GM18507 (cell line): ENCODE measurements around the gene SMURF2.
"Not testable (repeated sequence)": the region's sequence is repeated elsewhere in the genome, so short reads cannot be mapped to it uniquely, and the experiment has no call there.

Source experiments
- DNase-seq: peaks from one replicate; pipeline ENCODE4 v3.0.0; 2011; ENCODE audit warnings: low read depth; ENCODE audit not compliant: insufficient read length; ENCODE audit errors: extremely low spot score
- FAIRE-seq: peaks from 2 replicates; lab custom pipeline; 2011; peaks lifted over from hg19 to GRCh38; lab: Jason Lieb, UNC

SMURF2 gene

DNA sequence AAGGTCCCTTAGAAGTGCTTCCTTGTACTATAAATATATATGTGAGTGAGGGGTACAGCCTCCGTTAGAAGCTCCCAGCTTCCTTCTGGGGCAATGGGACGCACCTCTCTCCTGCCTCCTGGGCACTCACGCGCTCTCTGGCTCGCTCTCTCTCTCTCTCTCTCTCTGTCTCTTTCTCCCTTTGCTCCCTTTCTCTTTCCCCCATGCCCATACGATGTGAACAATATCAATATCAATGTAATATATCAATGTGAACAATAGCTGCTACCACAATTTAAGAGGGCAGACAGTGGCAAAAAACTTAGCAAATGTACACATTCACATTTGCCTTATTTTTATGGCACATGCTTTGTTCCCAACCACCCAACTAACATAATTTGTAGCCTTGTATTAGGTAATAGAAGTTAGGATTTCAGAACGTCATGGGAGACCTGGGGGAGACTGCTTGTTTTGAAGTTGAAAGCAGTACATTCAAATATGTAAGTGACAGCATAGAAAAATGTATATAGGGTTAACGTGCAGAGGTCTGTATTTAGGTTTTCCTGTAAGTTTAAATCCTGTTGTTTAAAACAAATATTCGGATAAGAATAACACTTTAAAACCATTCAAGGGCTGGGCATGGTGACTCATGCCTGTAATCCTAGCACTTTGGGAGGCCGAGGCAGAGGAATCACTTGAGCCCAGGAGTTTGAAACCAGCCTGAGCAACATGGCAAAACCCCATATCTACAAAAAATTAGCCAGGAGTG, 8.9 kb upstream of the SMURF2 start:
- FAIRE-seq, DNase-seq: not testable (repeated sequence)

DNA sequence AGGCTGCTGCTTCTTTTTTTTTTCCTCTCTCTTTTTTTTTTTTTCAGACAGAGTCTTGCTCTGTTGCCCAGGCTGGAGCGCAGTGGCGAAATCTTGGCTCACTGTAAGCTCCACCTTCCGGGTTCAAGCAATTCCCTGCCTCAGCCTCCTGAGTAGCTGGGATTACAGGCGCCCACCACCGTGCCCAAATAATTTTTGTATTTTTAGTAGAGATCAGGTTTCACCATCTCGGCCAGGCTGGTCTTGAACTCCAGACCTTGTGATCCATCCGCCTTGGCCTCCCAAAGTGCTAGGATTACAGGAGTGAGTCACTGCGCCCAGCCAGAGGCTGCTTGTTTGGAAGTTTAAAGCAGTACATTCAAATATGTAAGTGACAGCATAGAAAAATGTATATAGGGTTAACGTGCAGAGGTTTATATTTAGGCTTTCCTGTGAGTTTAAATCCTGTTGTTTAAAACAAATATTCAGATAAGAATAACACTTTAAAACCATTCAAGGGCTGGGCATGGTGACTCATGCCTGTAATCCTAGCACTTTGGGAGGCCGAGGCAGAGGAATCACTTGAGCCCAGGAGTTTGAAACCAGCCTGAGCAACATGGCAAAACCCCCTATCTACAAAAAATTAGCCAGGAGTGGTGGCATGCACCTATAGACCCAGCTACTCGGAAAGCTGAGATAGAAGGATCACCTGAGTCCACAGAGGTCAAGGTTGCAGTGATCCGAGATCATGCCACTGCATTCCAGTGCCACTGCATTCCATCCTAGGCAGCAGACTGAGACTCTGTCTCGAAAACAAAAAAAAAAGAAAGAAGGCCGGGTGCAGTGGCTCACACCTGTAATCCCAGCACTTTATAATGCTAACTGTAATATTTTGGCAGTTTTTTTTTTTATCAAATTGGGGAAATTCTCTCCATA, 6.0 kb upstream of the SMURF2 start:
- DNase-seq, FAIRE-seq: not testable (repeated sequence)

DNA sequence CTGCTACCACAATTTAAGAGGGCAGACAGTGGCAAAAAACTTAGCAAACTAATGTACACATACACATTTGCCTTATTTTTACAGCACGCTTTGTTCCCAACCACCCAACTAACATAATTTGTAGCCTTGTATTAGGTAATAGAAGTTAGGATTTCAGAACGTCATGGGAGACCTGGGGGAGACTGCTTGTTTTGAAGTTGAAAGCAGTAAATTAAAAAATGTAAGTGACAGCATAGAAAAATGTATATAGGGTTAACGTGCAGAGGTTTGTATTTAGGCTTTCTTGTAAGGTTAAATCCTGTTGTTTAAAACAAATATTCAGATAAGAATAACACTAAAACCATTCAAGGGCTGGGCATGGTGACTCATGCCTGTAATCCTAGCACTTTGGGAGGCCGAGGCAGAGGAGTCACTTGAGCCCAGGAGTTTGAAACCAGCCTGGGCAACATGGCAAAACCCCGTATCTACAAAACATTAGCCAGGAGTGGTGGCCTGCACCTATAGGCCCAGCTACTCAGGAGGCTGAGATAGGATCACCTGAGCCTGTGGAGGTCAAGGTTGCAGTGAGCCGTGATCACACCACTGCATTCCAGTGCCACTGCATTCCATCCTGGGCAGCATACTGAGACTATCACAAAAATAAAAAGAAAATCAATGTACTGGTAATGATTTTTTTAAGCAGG, 2.3 kb upstream of the SMURF2 start:
- not testable (repeated sequence) for DNase-seq, FAIRE-seq

DNA sequence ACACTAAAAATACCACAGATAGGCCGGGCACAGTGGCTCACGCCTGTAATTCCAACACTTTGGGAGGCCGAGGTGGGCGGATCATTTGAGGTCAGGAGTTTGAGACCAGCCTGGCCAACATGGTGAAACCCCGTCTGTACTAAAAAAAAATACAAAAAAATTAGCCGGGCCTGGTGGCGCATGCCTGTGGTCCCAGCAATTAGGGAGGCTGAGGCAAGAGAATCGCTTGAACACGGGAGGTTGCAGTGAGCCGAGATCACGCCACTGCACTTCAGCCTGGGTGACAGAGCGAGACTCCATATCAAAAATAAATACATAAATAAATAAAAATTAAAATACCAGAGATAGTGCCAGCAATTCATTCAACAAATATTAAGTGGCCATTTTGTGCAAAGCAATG, 1.7 kb upstream of the SMURF2 start:
- FAIRE-seq, DNase-seq: not testable (repeated sequence)

DNA sequence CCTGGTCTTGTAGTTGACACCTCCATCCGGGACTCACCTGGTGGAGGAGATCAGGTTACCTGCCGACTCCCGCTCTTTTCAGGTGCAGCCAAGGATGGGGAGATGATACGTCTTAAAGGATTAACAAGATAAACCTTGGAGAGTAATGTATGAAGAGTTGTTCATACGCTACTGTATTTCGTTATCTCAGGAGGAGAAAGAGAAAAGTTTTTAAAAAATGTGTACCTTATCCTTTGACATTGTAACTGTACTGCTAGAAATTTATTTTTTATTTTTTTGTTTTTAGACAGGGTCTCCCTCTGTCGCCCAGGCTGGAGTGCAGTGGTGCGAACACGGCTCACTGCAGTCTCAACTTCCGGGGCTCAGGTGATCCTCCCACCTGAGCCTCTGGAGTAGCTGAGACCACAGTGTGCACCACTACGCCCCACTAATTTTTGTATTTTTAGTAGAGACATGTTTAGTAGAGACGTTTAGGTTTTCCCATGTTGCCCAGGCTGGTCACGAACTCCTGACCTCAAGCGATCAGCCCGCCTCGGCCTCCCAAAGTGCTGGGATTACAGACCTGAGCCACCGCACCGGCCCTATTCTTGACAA, 764 bp upstream of the SMURF2 start:
- DNase-seq (no peak), FAIRE-seq (no peak)

DNA sequence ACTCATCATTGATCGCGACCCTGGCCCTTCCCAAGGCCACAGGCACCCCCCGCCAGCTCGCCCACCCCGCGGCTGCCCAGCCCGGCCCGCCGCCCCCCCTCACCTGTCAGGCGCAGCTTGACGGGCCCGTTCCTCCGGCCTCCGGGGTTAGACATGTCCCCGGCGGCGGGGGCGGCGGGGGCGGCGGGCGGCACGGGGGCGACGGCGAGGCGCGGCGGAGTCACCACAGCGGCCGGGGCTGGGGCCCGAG, 456 bp downstream of the SMURF2 start:
- DNase-seq = no peak
- no peak for FAIRE-seq

DNA sequence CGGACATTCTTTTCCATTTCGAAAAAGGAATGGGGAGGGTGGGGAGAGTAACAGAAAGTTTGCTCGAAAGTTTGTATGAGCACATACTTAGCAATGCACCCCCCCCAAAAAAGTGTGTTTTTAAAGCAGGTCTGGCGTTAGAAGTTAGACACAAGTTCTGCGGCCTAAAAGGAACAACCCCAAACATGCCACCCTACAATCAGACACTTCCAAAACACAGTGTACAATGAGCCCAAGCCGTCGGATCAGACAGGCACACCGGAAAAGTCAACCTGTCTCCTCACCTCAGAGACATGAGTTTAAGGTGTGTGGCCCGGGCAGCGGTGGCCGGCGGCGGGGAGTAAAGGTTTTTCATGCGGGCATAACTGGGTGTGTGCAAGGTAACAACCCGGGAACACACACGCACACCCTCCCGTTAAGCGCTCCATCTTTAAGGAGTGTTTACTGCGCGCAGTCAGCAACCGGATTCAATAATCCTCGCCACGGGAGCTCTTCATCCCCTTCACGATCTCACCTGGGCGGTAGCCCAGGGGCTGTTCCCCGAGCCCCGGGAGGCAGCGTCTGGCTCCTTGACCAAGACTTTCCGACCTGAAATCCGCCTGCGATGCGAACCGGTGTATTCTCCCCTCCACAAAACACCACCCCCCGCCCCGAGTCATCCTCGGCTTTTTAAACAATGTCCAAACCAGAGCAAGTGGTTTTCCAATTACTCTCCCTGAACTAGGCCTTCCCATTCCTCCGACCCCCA, 955 bp downstream of the SMURF2 start:
- DNase-seq = not testable (repeated sequence)
- FAIRE-seq = peak; percentile 56

DNA sequence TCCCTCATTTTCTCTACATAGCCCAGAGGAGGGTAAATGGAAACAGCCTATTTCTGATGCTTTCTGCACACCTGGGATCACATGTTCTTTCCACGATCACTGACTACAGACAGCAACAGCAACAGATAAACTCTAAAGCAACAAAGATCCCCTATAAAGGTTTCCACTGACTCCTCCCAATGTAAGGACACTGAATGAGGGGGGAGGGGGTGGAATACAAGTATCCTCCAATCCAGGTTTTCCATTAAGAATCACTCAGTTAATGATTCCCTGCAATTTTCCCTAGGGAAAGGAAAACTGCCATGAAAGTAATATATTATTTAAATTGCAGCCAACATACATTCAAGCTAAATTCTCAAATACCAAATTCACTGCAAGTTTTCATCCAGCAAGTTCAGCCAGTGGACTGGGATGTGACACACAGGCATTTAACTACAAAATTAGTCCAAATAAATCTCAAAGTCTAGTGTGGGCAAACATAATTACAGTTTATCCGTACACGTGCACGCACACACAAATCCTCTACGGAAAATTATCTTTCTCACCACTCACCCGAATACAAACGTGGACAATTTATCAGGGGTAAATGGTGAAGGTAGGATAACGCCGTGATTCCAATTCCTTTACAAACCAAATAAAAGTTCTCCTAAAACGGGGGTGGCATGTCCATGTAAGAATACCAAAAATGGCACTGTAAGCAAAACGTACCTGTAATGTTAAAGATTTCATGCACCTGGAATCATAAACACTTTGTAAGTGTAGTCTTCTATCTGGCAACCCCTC, 1.7 kb downstream of the SMURF2 start:
- DNase-seq, FAIRE-seq: not testable (repeated sequence)

DNA sequence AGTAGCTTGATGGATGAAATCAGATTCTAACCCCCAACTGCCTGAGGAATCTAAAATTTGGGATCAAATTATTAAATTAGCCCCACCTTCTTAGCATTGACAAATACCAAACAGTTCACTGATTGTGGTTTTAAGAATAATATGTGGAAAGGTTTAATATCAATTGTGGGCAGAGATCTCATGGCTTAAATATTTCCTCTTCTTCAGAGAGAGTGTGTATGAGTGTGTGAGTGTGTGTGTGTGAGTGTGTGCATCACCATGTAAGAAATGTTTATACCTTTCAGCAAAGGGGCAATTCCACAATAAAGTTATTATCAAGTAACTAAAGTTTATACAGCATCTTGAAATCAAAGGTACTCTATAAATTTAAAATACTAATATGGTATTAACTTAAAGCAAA, 3.2 kb downstream of the SMURF2 start:
- DNase-seq (no peak), FAIRE-seq (no peak)

DNA sequence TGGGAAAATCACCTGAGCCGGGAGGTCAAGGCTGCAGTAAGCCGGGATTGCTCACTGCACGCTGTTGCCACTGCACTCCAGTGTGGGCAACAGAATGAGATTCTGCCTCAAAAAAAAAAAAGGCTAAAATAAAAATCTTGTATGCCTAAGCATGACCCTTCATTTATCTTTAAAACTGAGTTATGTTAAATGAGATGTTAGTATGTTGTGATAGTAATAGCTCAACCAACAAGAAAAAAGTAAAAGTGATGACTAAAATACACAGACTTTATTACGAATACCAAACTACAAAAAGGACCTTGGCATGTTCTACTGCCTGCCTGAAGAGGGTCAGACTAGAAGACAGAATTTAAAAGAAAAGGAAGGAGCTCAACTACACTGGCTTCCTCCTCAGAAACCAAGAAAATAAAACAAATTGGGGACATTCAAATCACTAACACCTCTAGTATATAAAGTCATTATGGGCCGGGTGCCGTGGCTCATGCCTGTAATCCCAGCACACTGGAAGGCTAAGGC, 4.4 kb downstream of the SMURF2 start:
- no peak for DNase-seq
- FAIRE-seq = no peak

DNA sequence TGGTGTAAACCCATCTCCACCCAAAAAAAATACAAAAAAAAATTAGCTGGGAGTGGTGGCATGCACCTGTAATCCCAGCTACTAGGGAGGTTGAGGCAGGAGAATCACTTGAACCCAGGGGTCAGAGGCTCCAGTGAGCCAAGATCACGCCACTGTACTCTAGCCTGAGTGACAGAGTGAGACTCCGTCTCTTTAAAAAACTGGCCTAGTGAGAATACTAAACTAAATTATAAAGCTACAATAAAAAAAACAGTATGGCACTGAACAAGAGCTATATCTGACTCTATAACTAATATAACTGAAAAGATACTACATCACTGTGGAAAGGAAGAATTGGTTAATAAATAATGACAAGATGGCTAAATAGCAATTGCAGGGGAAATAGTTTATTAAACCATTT, 6.4 kb downstream of the SMURF2 start:
- DNase-seq = no peak
- FAIRE-seq = no peak

DNA sequence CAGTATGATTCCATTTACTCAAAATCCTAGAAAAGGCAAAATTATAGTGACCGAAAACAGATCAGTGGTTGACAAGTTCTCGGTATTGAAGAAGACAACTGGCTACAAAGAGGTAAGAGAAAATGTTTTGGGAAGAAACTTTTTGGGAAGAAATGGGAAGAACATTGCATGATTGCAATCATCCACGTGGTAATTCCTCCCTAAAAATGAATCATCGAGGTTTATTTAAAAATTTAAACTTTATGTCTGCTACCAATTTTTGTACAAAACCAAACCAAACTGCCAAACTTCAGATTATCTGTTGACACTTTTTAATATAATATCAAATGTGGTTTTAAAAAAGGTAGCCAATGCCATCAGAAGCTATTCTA, 8.1 kb downstream of the SMURF2 start:
- FAIRE-seq (no peak), DNase-seq (no peak)

DNA sequence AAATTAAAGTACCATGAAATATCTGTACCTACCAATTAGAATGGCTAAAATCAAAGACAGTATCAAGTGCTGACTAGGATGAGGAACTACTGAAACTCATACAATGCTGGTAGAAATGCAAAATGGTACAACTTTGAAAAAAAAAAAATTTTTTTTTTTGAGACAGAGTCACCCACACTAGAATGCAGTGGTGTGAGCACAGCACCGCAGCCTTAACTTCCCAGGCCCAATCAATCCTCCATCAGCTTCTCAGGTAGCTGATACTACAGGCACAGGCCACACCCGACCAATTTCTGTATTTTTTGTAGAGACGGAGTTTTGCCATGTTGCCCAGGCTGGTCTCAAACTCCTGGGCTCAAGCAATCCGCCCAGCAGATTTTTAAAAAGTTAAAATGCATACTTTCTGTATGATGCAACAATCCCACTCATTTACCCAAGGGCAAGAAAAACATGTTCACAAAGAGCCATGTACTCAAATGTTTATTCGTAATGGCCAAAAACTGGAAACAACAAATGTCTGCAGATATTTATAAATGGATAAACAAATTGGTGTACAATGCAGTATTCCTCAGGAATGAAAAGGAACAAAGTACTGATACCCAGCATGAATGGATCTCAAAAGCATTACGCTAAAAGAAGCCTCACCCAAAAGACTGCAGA, 8.7 kb downstream of the SMURF2 start:
- DNase-seq (no peak), FAIRE-seq (no peak)

DNA sequence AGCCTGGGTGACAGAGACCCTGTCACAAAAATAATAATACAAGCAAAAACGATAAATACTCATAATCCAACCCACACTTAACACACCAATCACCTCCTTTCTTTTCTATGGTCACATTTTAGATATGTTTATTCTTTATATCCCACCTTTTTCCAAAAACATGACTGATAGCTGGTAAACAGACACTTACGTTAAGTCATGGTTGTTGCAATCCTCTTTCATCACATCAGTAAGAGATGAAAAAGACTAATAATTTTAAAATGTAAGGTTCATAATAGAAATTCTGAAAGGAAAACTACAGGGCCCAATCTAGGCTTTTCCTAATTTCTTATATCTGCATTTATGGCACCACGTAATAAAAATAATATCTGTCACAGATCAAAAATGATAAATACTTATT, 10.2 kb downstream of the SMURF2 start:
- FAIRE-seq (no peak), DNase-seq (no peak)

DNA sequence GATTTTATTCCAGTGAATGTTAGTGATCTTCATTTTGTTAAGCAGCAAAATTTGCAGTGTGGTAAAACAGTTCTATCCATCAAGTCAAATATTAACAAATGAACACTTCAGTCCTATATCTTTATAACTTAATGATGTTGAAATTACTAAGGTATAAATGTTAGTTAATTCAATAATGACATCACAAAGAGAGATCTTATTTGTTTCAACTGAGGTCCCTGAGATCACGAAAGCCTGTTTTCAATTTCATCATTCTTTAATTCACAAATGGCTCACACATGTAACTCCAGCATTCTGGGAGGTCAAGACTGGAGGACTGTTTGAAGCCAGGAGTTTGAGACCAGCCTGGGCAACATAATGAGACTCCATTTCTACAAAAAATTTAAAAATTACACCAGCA, 13.9 kb downstream of the SMURF2 start:
- FAIRE-seq (no peak), DNase-seq (no peak)

DNA sequence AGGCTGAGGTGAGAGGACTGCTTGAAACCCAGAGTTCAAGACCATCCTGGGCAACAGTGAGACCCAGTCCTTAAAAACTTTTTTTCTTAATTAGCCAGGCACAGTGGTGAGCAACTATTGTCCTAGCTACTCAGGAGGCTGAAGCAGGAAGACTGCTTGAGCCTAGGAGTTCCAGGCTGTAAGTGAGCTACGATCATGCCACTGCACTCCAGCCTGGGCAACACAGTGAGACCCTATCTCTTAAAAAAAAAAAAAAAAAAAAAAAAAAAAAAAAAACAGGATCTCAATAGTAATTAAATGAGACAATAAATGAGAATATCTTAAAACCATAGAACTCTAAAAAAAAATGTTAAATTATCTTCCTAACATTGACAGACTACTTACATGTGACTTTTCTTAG, 14.3 kb downstream of the SMURF2 start:
- no peak for DNase-seq
- FAIRE-seq = no peak

DNA sequence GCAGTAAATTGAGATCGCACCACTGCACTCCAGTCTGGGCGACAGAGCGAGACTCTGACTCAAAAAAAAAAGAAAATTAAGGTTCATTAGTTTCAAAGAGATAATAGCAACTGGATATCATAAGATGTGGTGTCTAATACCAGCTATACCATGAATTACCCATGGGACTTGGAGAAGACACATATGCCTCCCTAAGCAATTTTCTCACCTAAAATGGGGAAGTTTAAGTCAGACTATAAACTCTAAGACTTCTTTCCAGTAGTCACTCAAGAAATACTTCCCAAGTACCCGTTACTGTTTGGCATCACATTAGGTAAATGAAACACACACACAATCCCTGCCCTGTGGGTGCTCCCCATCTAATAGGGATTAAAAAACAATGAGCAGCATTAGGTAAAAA, 22.6 kb downstream of the SMURF2 start:
- FAIRE-seq (no peak), DNase-seq (no peak)

DNA sequence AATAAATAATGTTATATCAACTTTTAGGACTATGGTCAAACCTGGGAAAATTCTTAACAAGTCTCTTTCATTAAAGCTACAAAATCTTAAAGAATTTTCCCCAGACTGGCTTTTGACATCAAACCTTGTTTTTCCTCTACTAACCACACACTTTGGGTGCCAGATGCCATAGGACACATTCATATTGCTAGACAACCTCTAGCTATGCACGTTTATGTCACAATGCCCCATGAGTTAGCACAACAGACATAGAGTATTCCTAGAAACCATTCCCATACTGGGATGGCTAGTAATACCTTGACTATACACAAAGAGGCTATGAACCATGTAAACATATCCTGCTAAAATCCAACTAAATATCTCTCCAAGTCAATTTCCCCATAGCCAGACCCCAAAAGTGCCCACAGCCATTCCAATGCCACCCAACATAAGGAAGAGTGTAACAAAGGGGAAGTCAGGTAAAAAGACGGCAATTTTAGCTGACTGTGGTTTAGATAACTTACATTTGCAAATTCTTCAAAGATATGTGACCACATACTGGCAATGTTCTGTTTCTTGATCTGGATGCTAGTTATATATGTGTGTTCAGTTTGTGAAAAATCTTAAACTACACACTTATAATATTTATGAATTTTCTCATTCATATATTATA, 23.4 kb downstream of the SMURF2 start:
- FAIRE-seq (no peak), DNase-seq (no peak)
